Small intestine (tissue), 7 donors: ENCODE results near the gene INTS2. TPM values are rescaled to one million over a fixed set of nuclear protein-coding genes. Genes with fewer than 3 reads are reported as not detected.
A peak's percentile ranks its signal among the peaks of the same experiment; 100 is the strongest.
"Not testable (repeated sequence)": the region's sequence is repeated elsewhere in the genome, so short reads cannot be mapped to it uniquely, and the experiment has no call there.

Source experiments
- DNase-seq, 2 donors: peaks; one replicate each; pipeline versions ENCODE4 v3.0.0 to v3.0.0-alpha.2; 2013
- FAIRE-seq: peaks from 2 replicates; lab custom pipeline; 2012; peaks lifted over from hg19 to GRCh38; lab: Jason Lieb, UNC
- H3K27ac ChIP-seq, 3 donors: one replicate each; pipeline ENCODE4 v1.5.1; 2013; ENCODE audit warnings: low read length in 2 of 3, mild to moderate bottlenecking in 2 of 3, control low read depth in 1 of 3, inconsistent platforms in 1 of 3, low read depth in 1 of 3, moderate library complexity in 1 of 3
- H3K27me3 ChIP-seq, 3 donors: one replicate each; pipeline ENCODE4 v1.6.1; 2013; ENCODE audit warnings: low read length in 3 of 3, inconsistent platforms in 1 of 3; ENCODE audit not compliant: control insufficient read depth in 3 of 3, insufficient read depth in 3 of 3
- H3K36me3 ChIP-seq, 3 donors: one replicate each; pipeline ENCODE4 v1.6.1; 2013; ENCODE audit warnings: low read length in 3 of 3, inconsistent platforms in 1 of 3, low read depth in 1 of 3, mild to moderate bottlenecking in 1 of 3, moderate library complexity in 1 of 3; ENCODE audit not compliant: control insufficient read depth in 3 of 3, insufficient read depth in 2 of 3
- H3K4me1 ChIP-seq, 3 donors: one replicate each; pipeline ENCODE4 v1.6.1; 2013; ENCODE audit warnings: low read length in 2 of 3, inconsistent platforms in 1 of 3, low read depth in 1 of 3, mild to moderate bottlenecking in 1 of 3, moderate library complexity in 1 of 3; ENCODE audit not compliant: control insufficient read depth in 3 of 3, insufficient read depth in 2 of 3
- H3K4me3 ChIP-seq, 3 donors: one replicate each; pipeline ENCODE4 v1.5.1; 2013; ENCODE audit warnings: low read length in 3 of 3, control low read depth in 1 of 3, inconsistent platforms in 1 of 3, low read depth in 1 of 3, mild to moderate bottlenecking in 1 of 3, moderate library complexity in 1 of 3
- H3K9me3 ChIP-seq, 2 donors: one replicate each; pipeline ENCODE4 v1.6.1; 2013; ENCODE audit warnings: low read depth in 1 of 2, low read length in 1 of 2; ENCODE audit not compliant: control insufficient read depth in 2 of 2, insufficient read depth in 1 of 2
- WGBS, 3 donors: extraction: QIAGEN DNeasy Blood & Tissue Kit; methylation state at CpG; one replicate each; pipeline ENCODE4 v1.1.7; 2013; 5-methylcytosine and 5-hydroxymethylcytosine counted together
- polyA plus RNA-seq, 4 donors: library from polyadenylated mRNA; stranded (reverse) in 3 of 4; unstranded in 1 of 4; fragments of 200-250 nt in 3 of 4; fragments of 120-200 nt in 1 of 4; gene quantifications; one replicate each; pipeline versions ENCODE4 v1.2.1 to v1.2.3, GENCODE V29; 2013
- donor health status: healthy with polysubstance abuse.
- donor health status: control.
- donor health status: control.
- donor health status: Bipolar disorder and iron deficiency.
- donor health status: healthy.

INTS2 gene
- polyA plus RNA-seq, 4 donors = 0.81 to 7.7 (median 2.6) TPM

DNA sequence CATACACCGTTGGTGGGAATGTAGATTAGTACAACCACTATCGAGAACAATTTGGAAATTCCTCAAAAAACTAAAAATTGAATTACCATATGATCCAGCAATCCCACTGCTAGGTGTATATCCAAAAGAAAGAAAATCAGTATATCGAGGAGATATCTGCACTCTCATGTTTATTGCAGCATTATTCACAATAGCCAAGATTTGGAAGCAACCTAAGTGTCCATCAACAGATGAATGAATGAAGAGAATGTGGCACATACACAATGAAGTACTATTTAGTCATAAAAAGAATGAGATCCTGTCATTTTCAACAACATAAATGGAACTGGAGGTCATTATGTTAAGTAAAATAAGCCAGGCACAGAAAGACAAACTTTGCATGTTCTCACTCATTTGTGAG is 108.5 kb downstream of the INTS2 start:
- DNase-seq, FAIRE-seq, H3K4me1 ChIP-seq, H3K27me3 ChIP-seq, H3K27ac ChIP-seq, H3K4me3 ChIP-seq, H3K36me3 ChIP-seq: not testable (repeated sequence)
- 95 to 99% (median 96%) methylated on average over 3 of the region's 3 CpGs for WGBS, 3 donors
- H3K9me3 ChIP-seq = peaks cover 0 to 12% of the 10 kb centered on the region in 2 donors

- Histone ChIP-seq H3K4me1 (no peaks in the 10 kb centered on the region), H3K36me3 (peaks cover 0 to 8% (median 0%) of the 10 kb centered on the region in 3 donors), H3K27ac (no peak overlapping the region), H3K9me3 (peaks cover 0 to 12% of the 10 kb centered on the region in 2 donors), H3K27me3 (no peaks in the 10 kb centered on the region), H3K4me3 (no peak overlapping the region)
- DNase-seq = no peak
- no peak for FAIRE-seq
These were observed 109.6 kb downstream of the INTS2 start for GRCh38 chr17:61818225-61818624.

GRCh38 chr17:61817452-61817851 is 110.3 kb downstream of the INTS2 start:
- H3K4me1 ChIP-seq = no peaks in the 10 kb centered on the region
- peaks cover 0 to 8% (median 0%) of the 10 kb centered on the region in 3 donors for H3K36me3 ChIP-seq
- WGBS, 3 donors = 98 to 99% (median 98%) methylated on average over 3 of the region's 3 CpGs
- no peaks in the 10 kb centered on the region for H3K27me3 ChIP-seq
- DNase-seq = no peak
- no peak overlapping the region for H3K27ac ChIP-seq
- no peak overlapping the region for H3K4me3 ChIP-seq
- H3K9me3 ChIP-seq = peaks cover 0 to 12% of the 10 kb centered on the region in 2 donors
- FAIRE-seq = no peak

- no peak overlapping the region for H3K27ac ChIP-seq
- H3K27me3 ChIP-seq = no peaks in the 10 kb centered on the region
- H3K9me3 ChIP-seq = peaks cover 0 to 10% of the 10 kb centered on the region in 2 donors
- FAIRE-seq (no peak), DNase-seq (no peak)
- no peak overlapping the region for H3K4me3 ChIP-seq
- peaks cover 0 to 6% (median 0%) of the 10 kb centered on the region in 3 donors for H3K36me3 ChIP-seq
- H3K4me1 ChIP-seq = no peaks in the 10 kb centered on the region
- WGBS, 3 donors = 60 to 69% (median 63%) methylated on average over 4 of the region's 4 CpGs
These were observed 111.2 kb downstream of the INTS2 start for GRCh38 chr17:61816538-61816937.

GRCh38 chr17:61815863-61816503 is 111.8 kb downstream of the INTS2 start:
- Histone ChIP-seq H3K27ac (no peak overlapping the region), H3K4me1 (no peaks in the 10 kb centered on the region), H3K27me3 (no peaks in the 10 kb centered on the region), H3K36me3 (peaks cover 0 to 8% (median 0%) of the 10 kb centered on the region in 3 donors), H3K4me3 (no peak overlapping the region), H3K9me3 (peaks cover 0 to 5% of the 10 kb centered on the region in 2 donors)
- DNase-seq (peak in 1 of 2 donors; percentile 40), FAIRE-seq (no peak)
- WGBS, 3 donors = 40 to 55% (median 40%) methylated on average over 5 of the region's 5 CpGs

Other genes with a start within 250 kb of the INTS2 start
- gene BRIP1, start 64.5 kb downstream of the INTS2 start, polyA plus RNA-seq = 1 to 10 TPM in 2 of 4 donors, under 1 TPM in 2; 0.27 to 6.4 (median 1.3) TPM
- gene MED13, start 137.3 kb upstream of the INTS2 start, polyA plus RNA-seq = 10 to 100 TPM in 1 of 4 donors, 1 to 10 TPM in 3; 7.3 to 29.8 (median 9.5) TPM